ENCODE data around the gene BOLA1. TPM values are rescaled to one million over a fixed set of nuclear protein-coding genes. Genes with fewer than 3 reads are reported as not detected.
"Not testable (repeated sequence)": the region's sequence is repeated elsewhere in the genome, so short reads cannot be mapped to it uniquely, and the experiment has no call there.

Gene BOLA1, protein sequence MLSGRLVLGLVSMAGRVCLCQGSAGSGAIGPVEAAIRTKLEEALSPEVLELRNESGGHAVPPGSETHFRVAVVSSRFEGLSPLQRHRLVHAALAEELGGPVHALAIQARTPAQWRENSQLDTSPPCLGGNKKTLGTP
- 15.3 TPM for total RNA-seq

DNA sequence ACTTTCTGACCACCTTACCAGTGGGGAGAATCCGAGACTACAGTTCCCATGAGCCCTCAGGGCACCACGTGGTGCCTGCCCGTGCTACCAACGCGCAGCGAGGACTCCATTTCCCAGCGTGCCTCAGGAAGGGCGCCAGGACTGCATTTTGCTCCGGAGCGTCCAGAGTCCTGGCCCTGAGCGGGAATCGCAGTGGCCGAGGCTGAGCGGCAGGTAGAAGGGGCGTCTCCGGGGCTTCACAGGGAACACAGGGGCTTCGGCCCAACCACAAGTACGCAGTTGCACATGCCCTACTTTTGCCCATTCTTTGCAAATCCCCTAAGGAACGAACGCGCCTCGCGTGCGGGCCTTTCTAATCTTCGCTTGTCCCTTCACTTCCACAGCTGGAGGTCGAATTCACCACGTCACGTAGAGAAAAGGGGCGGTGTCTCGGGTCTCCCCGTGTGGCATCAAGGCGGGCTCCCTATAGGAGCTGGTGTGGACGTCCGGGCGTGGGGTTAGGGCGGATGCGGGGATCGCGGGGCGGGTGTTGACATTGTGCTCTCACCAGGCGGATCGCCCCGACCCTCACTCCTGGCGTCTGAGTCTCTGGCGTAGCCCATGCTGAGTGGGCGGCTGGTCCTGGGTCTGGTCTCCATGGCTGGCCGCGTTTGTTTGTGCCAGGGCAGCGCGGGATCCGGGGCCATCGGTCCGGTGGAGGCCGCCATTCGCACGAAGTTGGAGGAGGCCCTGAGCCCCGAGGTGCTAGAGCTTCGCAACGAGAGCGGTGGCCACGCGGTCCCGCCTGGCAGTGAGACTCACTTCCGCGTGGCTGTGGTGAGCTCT, at the start of gene BOLA1:
BOLA1 (plus strand) TSS at position 109 of the 825 bp plus-strand sequence; CDS start at position 601, 492 bp downstream.
- peak; percentile 97 for DNase-seq

DNA sequence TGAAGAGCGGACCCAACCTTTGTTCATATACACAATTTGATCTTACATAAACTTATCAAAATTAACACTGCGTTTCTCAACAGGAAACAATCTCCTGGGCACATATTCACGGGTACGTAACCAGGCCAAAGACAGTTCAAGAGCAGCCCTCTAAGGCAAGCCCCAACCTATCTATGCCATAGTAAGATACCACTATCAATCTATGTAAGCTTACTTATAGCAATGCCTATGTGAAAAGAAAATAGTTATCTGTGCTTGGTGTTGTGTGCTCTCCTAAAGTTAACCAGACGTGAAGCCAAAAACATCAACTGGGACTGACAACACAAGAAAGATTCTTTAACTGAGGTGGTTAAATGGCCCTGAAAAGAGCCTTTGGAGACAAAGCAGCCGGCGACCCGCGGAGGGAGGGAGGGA, 49.4 kb upstream of the BOLA1 start:
- peak; percentile 40 for DNase-seq

DNA sequence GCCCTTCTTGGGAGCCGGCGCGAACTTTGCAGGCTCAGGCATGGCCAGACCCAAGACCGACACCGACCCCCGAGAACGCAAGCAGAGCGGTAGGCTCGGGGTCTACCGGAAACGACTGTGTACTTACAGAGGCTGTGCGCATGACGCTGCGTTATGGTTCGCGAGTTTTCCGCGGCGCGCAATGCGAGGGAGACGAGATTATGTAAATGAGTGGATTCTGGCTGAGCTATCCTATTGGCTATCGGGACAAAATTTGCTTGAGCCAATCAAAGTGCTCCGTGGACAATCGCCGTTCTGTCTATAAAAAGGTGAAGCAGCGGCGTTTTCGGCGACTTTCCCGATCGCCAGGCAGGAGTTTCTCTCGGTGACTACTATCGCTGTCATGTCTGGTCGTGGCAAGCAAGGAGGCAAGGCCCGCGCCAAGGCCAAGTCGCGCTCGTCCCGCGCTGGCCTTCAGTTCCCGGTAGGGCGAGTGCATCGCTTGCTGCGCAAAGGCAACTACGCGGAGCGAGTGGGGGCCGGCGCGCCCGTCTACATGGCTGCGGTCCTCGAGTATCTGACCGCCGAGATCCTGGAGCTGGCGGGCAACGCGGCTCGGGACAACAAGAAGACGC, 48.5 kb upstream of the BOLA1 start:
- DNase-seq: not testable (repeated sequence)

DNA sequence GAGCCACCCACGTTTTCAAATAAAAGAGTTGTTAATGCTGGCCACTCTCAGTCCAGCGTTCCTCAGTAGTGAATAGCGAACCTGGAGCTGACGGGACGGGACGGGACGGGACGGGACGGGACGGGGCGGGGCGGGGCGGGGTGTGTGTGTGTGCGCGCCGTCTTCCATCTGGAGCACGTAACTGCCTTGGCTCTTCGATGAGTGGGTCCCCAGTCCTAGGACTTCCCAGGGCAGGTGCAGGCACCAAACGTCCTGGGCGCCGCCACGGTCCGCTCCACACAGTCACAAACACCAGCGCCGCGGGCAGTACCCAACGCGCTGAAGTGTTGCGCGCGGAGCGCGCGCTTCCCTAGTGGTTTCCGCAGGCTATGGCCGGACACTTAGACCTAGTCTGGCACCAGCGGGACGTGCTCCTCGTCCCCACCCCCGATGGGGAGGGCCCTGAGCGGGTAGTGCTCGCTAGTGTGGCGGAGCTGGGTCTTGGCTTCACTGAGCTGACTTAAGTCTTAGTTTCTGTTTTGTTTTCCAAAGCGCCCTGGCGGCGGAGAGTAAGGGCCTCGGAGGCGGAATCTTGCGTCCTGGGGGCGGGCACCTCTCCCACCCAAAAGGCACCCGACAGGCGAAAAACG, 47.7 kb upstream of the BOLA1 start:
- DNase-seq: not testable (repeated sequence)

DNA sequence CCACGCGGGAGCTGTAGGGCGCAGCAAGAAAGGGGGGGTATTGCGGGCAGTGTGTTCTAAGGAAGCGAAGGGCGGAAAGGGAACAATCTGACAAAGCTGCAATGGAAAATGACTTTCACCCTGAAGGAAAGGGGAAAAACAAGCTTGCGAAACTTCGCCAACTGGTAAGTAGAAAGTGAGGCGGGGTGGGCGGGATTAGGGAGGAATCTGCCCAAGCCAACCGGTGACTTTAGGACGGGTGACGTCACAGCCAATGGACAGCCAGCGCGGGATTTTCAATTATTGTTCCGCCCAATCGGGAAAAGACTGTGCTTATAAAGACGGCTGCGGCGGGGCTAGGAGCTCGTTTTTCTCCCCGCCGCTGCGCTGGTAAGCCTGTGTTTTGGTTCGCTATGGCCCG, 47.1 kb upstream of the BOLA1 start:
- not testable (repeated sequence) for DNase-seq

DNA sequence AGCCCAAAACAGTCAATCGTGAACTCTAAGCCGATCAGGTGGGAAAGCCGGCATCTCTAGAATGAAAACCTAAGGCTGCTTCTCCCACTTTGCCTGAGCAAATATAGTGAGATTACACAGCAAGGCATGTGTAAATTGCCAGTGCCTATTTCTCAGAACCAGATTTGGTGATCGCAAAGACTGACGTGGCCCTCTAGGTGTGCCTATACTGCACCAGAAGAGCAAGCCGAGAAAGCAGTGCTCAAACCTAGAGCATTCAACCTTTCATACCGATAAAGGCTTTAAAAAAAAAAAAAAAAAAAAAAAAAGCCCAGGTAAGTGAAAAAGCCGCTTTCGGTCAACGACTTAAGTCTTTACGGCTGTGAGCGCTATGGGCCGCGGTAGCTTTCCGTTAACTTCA, 39.1 kb upstream of the BOLA1 start:
- not testable (repeated sequence) for DNase-seq

DNA sequence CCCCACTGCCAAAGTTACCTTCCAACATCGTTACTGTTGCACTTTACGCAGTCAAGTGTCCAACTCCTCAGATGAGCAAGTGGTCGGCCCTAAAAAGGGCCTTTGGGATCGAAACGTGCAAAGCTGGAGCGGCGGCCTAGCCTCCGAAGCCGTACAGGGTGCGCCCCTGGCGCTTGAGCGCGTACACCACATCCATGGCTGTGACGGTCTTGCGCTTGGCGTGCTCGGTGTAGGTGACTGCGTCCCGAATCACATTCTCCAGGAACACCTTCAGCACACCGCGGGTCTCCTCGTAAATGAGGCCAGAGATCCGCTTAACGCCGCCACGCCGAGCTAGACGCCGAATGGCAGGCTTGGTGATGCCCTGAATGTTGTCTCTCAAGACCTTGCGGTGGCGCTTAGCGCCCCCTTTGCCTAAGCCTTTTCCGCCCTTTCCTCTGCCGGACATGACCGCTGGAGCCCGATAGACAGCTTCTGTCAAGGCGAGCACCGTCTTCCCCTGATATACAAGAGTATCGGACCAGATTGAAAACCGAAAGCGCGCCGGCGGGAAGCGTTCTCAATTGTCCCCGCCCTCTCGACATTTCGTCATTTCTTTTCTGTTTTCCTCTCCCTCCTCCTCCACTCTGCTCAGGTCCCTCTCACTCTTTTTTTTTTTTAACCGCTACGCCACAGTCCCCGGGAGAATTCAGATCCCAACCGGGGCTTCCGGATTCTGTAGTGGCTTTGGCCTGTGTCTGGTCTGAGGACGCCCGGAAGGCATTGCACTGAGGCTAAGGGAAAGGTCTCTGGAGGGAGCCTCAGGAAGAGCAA, 38.5 kb upstream of the BOLA1 start:
- DNase-seq: not testable (repeated sequence)

DNA sequence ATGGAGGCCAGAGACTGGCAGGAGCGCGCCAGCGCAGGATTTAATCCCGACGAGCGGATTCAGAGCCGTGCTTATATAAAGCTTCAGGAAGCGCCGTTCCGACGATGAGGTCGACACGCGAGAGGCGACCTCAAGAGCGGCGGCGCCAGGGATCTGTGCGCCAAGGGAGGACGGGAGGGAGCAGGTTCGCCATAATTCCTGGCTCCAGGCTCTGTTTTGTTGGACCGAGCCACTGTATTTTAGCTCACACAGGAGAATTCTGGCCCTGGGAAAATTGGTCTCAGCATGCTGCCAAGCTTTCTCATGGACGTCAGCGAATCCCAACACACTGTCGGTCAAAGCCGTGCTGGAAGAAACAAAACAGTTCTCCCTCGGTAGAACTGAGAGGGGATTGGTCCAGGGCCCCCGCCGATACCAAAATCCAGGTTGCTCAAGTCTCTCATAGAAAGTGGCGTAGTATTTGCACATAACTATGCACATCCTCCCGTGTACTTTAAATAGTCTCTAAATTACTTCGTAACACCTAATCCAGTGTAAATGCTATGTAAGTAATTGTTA, 37.8 kb upstream of the BOLA1 start:
- not testable (repeated sequence) for DNase-seq

DNA sequence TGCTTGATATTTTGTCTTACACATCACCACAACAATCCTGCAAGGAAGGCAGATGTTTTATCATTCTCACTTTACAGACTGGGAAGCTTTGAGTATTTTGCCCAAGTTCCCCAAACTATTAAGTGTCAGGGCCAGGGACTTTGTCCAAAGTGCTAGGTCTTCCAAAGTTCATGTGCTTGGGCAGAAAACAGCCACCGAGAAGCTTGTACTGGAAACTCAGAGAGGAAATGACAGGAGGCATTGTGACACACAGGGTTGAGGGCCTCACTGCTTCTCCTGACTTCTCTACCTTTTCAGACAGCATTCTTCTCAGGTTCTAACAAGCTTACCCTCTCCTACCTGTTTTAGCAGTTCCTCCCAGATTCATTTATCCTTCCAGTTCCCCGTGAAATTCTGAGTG, 32.5 kb upstream of the BOLA1 start:
- not testable (repeated sequence) for DNase-seq

DNA sequence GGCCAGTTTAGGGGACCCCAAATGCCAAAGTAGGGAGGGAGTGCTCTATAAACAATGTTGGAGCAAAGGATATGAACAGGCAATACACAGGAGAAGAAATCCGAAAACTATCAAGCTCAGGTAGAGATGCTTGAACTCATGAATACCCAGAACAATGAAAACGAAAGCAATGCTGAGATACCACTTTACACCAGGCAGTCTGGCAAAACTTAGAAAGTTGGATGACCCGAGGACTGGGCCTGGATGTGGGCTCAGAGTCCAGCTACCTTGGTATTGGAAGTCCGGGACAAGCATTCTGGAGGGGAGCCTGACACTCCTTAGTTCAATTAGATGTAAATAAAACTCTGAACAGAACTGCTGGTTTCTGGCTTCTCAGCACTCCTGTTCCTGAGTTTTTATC, 26.3 kb upstream of the BOLA1 start:
- not testable (repeated sequence) for DNase-seq

DNA sequence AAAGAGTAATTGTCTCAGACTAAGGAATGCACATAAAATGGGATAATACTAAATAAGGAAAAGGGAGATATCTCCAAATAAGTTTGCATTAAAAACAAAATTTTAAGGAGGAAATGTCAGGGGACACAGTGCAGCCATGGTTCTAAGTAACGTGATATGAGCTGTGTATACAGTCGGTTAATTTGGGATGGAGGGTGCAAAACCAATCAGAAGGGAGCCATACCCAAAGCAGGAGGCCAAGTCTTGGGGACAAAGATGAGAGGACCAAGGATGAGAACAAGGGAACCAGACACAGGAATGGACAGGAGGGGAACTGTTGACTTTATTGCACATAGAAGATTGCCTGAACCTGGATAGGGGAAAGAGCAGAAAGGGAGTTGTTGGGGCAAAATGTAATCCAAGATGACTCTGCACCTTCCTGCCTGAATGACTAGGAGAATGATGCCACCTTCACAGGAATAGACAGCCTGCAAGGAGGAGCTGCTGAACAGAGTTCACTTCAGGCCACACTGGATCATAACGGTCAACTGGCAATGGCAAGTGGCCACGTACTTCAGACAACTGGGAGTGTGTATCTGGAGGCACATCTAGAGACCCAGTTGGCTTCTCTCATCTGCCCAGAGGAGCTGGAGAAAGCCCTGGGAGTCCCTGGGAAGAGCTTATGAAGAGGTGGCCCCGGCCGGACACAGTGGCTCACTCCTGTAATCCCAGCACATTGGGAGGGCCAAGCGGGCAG, 22.0 kb upstream of the BOLA1 start:
- DNase-seq: no peak

DNA sequence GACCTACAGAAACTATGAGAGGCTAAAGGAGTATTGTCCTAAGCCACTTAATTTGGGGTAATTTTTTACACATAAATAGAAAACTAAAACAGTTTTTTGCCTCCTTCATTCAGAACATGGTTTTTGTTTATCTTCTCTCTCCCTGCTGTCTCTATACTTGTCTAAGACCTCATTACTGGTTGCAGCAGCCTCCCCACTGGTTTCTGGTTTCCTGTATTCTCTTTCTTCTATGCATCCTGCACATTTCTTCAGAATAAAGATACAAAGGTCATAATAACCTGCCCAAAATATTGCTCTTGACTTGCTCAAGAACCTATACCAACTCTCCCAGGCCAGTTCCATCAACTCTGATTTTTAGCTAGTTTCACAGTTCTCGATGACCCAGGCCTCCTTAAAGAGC, 19.8 kb upstream of the BOLA1 start:
- no peak for DNase-seq

DNA sequence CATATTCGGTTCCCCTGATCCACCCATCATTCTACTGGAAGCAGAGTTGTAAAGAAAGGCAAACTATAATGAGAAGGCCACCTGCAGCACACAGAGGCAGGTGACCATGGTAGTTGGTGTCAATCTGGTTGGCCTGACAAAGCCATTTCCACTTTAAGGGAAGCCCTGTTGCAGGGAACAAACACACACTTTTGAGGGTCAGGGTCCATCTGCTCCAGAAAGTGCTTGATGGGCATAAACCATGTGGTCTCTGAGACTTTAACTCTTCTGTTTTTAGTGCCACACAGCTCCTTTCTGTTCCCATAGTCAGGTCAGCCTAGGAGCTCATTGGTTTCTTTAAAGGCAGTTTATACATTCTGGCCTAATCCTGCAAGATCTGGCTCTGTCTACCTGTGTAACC, 17.5 kb upstream of the BOLA1 start:
- DNase-seq: no peak

DNA sequence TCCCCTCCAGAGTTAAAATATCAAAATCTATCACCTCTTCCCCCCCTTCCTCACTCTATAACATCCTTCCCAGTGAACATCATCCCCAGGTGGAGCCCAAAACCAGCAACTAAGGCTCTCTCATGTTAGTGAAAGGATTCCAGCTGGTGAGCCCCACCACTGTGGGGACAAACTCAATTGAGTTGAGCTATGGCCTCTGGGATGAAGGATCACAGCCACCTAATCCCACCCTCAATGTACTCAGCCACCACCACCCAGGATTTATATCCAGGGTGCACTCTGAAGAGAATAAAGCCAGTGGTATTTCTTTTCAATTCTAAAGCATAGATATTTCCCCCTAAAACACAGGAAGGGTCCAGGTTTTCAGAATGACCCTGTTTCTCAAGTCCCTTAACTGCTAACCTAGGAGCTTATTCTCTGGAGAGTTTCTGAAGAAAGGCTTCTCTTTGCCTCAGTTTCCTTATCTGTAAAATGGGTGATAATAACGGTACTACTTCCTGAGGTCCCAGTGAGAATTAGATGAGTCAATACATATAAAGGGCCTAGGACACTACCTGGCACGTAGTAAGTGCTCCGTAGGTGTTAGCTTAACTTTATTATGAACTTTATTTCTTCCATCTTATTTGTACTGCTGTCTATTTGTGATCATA, 15.6 kb upstream of the BOLA1 start:
- no peak for DNase-seq

DNA sequence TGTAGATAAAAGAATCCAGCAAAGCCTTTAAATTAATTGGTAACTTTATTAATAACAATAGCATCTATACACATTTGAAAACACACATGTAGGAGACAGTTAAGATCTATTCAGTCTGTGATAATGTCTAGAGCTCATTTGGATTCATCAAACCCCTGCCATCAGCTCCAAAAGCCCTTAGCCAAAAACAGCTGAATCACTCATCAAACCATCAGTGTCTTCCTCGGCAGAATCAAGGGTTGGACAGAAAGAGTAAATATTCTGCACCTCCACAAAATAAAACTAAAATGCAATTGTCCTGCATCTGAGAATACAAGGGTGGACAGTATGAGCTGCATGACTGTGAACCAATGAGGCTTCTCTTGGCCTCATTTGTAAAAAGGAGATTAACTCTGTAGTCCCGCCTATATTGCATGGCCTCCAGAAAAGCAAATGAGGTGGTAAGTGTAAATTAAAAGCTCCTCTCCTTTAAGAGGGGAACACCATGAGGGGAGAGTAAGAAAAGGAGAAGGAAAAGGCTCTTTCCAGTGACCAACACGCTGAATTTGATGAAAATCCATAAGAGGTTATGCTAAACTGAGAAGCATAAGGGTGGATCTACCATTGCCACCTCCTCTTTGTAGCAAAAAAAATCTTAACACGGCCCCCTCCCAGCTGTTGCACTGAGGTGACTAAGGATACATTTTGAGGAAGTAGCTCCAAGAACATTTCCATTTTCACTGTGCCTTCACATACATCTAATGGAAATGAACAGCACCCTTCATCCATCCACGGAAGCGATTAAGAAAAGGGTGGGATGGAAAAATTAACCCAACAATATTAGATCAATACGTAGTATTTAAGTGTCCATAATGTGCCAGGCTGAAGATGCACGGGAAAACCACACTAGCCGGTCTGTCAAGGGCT, 14.7 kb upstream of the BOLA1 start:
- DNase-seq: peak; percentile 78

DNA sequence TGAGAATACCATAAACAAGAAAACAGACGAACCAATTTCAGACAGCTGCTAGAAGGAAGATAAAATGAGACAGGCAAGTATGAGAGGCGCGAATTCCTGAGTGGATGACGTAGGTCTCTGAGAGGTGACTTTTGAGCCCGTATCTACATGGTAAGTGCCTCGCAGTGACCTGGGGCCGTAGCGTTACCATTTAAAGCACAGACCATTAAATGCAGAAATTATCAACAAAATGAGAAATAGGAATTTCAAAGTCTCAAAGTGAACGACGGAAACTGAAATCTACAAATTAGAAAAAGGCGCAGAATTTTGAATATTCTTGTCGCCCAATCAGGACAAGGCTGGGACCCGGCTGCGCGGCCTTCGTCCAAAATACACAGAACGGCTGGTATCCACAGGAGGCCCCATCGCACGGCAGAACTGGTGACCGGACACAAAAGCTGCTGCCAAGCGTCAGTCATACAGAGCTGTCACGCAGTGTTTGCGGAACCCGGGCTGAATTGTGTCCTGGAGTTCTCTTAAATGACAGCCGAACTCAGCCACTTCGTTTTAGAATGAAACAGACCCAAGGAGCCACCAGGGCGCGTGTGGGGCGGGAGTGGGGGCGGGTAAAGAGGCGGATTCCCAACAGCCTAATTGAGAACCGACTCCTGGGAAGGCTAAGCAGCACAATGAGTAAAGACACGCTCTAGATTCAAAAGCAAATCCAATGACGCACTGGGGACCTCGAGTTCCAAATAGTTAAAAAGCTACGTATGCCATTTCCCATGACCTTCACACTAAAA, 13.8 kb upstream of the BOLA1 start:
- peak; percentile 94 for DNase-seq

DNA sequence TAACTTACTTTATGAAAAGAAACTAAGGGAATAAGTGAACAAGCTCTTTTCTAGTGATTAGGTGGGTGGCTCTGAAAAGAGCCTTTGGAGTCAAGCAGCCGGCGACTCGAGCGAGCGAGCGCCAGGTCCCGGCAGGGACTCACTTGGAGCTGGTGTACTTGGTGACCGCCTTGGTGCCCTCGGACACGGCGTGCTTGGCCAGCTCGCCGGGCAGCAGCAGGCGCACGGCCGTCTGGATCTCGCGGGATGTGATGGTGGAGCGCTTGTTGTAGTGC, 13.3 kb upstream of the BOLA1 start:
- DNase-seq: not testable (repeated sequence)

DNA sequence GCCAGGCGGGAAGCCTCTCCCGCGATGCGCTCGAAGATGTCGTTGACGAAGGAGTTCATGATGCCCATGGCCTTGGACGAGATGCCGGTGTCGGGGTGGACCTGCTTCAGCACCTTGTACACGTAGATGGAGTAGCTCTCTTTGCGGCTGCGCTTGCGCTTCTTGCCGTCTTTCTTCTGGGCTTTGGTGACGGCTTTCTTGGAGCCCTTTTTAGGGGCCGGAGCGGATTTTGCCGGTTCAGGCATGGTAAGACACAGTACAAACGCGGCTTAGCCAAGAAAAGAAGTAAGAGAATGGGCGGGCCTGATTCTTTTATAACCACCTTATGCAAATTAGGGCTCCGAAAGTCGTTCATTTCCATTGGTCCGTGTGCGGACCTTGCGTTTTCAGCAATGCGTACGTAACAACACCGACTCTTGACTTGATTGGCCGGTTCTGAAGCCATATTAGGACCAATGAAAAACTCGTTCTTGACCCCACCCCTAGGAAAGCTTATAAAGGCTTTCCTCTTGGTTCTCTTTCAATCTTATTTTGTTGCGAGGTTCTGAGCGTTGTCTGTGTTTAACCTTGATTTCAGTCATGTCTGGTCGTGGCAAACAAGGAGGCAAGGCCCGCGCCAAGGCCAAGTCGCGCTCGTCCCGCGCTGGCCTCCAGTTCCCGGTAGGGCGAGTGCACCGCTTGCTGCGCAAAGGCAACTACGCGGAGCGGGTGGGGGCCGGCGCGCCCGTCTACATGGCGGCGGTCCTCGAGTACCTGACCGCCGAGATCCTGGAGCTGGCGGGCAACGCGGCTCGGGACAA, 12.8 kb upstream of the BOLA1 start:
- peak; percentile 99 for DNase-seq

Data from tongue (tissue), 2 donors.